ENCODE measurements around the gene KCNS3.

- TF ChIP-seq CTCF (IDR thresholded peaks at IDR 0.05; ENCODE audit: insufficient read depth, low read length) (no peak), GABPA (IDR thresholded peaks at IDR 0.05; ENCODE audit: low read depth) (no peak)
Measured at GRCh38 chr2:17853799-17854198, 24.7 kb upstream of the KCNS3 start.

Data from HL-60 (cell line).